Skeletal muscle satellite cell (primary cell): ENCODE measurements around the gene NLGN4X.

Source experiments
- H3K27me3 ChIP-seq: 2 replicates; pipeline ENCODE4 v1.7.0; 2013; ENCODE audit warnings: low read length; ENCODE audit not compliant: control insufficient read depth, insufficient read depth
- H3K36me3 ChIP-seq: 2 replicates; pipeline ENCODE4 v1.7.0; 2013; ENCODE audit warnings: mild to moderate bottlenecking, control low read depth, low read length; ENCODE audit not compliant: insufficient read depth
- H3K4me1 ChIP-seq: 2 replicates; pipeline ENCODE4 v1.7.0; 2013; ENCODE audit warnings: low read length; ENCODE audit not compliant: control insufficient read depth, insufficient read depth
- H3K4me2 ChIP-seq: 2 replicates; pipeline ENCODE4 v1.7.0; 2013; ENCODE audit warnings: mild to moderate bottlenecking, low read length
- H3K4me3 ChIP-seq: 2 replicates; pipeline ENCODE4 v1.7.0; 2013; ENCODE audit warnings: low read length
- H3K9ac ChIP-seq: 2 replicates; pipeline ENCODE4 v1.7.0; 2013; ENCODE audit warnings: mild to moderate bottlenecking, low read depth, low read length, moderate library complexity
- H3K9me3 ChIP-seq: replicated peaks from 2 replicates; pipeline ENCODE4 v1.7.0; 2013; ENCODE audit warnings: mild to moderate bottlenecking, control low read depth, low read length

The NLGN4X gene

DNA sequence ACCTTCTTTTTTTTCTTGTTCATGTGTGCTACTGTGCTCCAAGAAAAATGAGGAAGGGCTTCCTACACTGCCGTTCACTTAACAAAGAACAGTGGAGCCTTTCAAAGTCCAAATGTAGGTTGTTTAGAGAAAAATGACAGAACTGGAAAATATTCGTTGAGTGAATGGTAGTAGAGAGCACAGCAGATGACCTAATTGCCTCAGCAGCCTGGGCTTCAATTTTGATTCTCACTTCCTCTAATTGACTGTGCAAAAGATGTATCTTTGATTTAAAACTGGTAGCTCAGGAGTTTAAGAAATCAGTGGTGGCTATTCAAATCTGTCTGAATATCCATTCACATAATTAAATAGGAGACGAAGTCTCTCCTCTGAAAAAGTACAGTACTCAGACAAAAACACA lies 5.2 kb downstream of the NLGN4X start:
- Histone ChIP-seq H3K36me3 (no peaks in the 10 kb centered on the region), H3K4me3 (no peak overlapping the region), H3K27me3 (peaks cover 15% of the 10 kb centered on the region), H3K4me2 (no peak overlapping the region), H3K9me3 (no peaks in the 10 kb centered on the region), H3K4me1 (no peaks in the 10 kb centered on the region), H3K9ac (no peak overlapping the region)

- H3K9me3 ChIP-seq = no peaks in the 10 kb centered on the region
- H3K36me3 ChIP-seq = no peaks in the 10 kb centered on the region
- no peak overlapping the region for H3K4me3 ChIP-seq
- no peak overlapping the region for H3K9ac ChIP-seq
- H3K27me3 ChIP-seq = no peaks in the 10 kb centered on the region
- no peak overlapping the region for H3K4me2 ChIP-seq
- H3K4me1 ChIP-seq = no peaks in the 10 kb centered on the region
Observed at GRCh38 chrX:6210230-6210629, 18.4 kb downstream of the NLGN4X start.

DNA sequence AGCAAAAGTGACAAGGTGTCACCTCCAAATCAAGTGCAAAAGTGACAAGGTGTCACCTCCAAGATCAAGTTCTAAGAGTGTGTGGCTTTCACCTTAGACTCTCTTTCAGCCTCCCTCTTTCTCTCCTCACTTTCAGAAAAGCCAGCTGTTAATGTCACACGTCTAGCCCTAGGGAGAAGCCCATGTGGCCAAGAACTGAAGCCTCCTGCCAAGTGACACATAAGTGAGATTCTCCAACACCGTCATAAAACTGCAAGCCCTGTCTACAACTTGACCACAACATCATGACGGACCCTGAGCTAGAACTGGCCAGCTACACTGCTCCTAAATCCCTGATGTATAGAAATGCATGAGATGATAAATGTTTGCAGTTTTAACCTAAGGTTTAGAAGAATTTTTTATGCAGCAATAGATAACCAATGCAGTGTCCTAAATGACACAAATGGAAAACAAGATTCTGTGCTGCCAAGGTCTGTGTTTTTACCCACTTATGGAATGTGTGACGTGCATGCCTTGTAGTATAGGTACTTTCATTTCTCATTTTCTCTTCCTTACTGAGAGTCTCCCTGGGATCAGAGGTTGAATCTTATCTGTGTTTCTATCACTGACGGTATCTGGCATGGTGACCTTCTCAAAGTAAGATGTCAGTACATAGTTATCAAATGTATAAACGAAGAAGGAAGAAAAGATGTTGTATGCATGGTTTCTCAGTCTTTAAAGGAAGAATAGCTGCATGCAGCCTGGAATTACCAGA lies 25.0 kb downstream of the NLGN4X start:
- Histone ChIP-seq H3K9ac (no peak overlapping the region), H3K4me3 (no peak overlapping the region), H3K9me3 (no peaks in the 10 kb centered on the region), H3K27me3 (no peaks in the 10 kb centered on the region), H3K36me3 (no peaks in the 10 kb centered on the region), H3K4me2 (no peak overlapping the region), H3K4me1 (no peaks in the 10 kb centered on the region)

- Histone ChIP-seq H3K4me1 (no peaks in the 10 kb centered on the region), H3K4me2 (no peak overlapping the region), H3K9ac (no peak overlapping the region), H3K4me3 (no peak overlapping the region), H3K36me3 (no peaks in the 10 kb centered on the region), H3K9me3 (no peaks in the 10 kb centered on the region), H3K27me3 (no peaks in the 10 kb centered on the region)
Observed at GRCh38 chrX:6199486-6199885, 29.2 kb downstream of the NLGN4X start.

DNA sequence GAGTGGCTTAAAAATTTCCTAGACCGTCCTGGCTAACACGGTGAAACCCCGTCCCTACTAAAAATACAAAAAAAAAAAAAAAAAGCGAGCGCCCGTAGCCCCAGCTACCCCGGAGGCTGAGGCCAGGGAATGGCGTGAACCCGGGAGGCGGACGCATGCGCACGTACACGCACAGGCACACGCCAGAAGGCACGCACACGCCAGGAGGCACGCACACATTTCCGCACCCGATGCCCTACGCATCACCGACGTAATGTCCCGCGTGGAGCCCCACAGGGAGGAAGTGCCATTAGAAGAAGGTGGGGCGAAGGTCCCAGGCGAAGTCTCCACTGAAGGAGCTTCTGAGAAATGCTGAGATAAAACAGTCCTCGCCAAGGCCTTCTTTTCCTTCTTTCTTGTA lies 41.4 kb downstream of the NLGN4X start:
- H3K4me1 ChIP-seq = peaks cover 4% of the 10 kb centered on the region
- no peak overlapping the region for H3K9ac ChIP-seq
- no peak overlapping the region for H3K4me3 ChIP-seq
- H3K9me3 ChIP-seq = no peaks in the 10 kb centered on the region
- H3K27me3 ChIP-seq = no peaks in the 10 kb centered on the region
- no peaks in the 10 kb centered on the region for H3K36me3 ChIP-seq
- no peak overlapping the region for H3K4me2 ChIP-seq

DNA sequence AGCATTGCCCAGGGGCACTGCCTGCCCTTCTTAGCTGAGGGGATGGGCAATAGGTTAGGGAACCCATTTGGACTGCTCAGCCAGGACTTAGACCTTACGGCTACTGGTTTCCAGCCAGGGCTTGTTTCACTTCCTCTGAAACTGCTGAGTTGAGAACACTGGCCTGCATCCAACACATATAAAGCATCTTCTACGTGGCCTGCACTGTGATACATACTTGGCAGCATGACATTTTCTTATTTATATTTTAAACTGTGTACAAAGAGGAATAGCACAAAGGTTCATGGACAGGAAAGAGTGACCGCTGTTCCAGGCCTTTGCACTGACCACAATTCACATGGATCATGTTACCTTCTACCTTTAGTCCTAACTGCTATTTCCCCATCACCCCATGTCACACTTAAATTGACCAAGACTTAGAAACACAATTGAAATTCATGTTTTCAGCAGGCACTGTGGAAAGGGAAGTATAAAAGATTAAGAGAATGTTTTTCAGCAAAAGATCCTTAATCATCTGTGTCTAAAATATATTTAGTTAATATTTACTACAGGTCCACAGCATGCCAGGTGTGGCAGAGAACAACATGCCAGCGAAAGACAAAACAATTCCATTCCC lies 43.7 kb downstream of the NLGN4X start:
- no peaks in the 10 kb centered on the region for H3K9me3 ChIP-seq
- H3K36me3 ChIP-seq = no peaks in the 10 kb centered on the region
- no peak overlapping the region for H3K4me3 ChIP-seq
- no peaks in the 10 kb centered on the region for H3K27me3 ChIP-seq
- H3K4me1 ChIP-seq = peaks cover 4% of the 10 kb centered on the region
- no peak overlapping the region for H3K4me2 ChIP-seq
- H3K9ac ChIP-seq = no peak overlapping the region

GRCh38 chrX:6175914-6176313 lies 52.8 kb downstream of the NLGN4X start:
- Histone ChIP-seq H3K4me3 (no peak overlapping the region), H3K9ac (no peak overlapping the region), H3K4me2 (no peak overlapping the region), H3K36me3 (no peaks in the 10 kb centered on the region), H3K27me3 (no peaks in the 10 kb centered on the region), H3K9me3 (no peaks in the 10 kb centered on the region), H3K4me1 (no peaks in the 10 kb centered on the region)

DNA sequence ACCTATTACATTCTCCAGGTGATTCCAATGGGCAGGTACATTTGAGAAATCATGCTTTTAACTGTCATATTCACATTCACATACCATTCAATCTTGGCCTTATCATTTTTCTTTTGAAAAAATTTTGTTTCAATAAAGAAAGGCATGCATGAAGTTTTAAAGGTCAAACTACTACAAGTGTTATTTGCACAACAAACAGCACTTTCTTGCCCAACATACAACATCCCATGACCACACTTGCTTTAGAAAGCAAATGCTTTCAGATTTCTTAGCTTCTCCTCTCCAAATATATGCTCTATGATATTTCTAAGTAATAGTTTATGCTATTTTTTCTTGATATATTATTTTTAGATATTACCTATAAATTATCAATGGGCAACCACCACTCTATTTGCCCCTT lies 58.2 kb downstream of the NLGN4X start:
- Histone ChIP-seq H3K9ac (no peak overlapping the region), H3K9me3 (no peaks in the 10 kb centered on the region), H3K36me3 (no peaks in the 10 kb centered on the region), H3K27me3 (no peaks in the 10 kb centered on the region), H3K4me2 (no peak overlapping the region), H3K4me3 (no peak overlapping the region), H3K4me1 (no peaks in the 10 kb centered on the region)

DNA sequence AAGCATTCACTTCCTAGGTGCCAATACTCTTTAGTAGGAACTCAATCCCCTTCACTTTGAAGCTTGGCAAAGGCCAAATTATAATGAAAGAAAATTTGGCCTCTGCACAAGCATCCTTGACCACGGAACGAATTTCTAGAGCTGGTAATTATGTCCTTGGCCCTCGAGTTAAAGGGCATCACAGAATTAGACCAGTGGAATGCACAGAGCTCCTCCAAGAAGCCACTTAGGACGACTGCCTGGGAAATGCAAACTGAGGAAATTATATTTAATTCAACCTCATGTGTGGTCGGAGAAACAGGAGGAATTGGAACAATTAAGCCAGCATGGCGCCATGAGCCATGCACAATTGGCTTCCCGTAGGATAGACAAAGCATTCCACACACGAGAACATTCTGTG lies 59.3 kb downstream of the NLGN4X start:
- Histone ChIP-seq H3K27me3 (no peaks in the 10 kb centered on the region), H3K9ac (no peak overlapping the region), H3K9me3 (no peaks in the 10 kb centered on the region), H3K4me2 (no peak overlapping the region), H3K4me1 (no peaks in the 10 kb centered on the region), H3K4me3 (no peak overlapping the region), H3K36me3 (no peaks in the 10 kb centered on the region)

DNA sequence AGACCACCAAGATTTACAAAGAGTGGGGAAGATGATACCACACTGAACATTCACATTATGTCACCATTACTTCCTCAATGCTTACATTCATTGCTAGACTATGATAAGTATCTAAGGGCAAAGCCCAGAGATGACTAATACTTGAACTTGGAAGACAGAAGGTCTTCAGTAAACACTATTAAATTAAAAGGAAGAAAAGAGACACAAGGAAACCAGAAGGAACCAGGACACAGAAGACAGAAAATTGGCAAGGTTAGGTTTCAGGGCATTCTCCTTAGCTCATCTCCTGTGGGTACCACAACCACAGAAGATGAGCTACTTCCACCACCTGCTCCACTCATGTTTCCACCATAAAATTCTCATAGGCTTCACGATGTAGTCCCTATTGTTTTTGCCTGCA lies 64.9 kb downstream of the NLGN4X start:
- H3K36me3 ChIP-seq = no peaks in the 10 kb centered on the region
- H3K9ac ChIP-seq = no peak overlapping the region
- H3K4me3 ChIP-seq = no peak overlapping the region
- no peak overlapping the region for H3K4me2 ChIP-seq
- H3K4me1 ChIP-seq = peaks cover 4% of the 10 kb centered on the region
- no peaks in the 10 kb centered on the region for H3K9me3 ChIP-seq
- H3K27me3 ChIP-seq = no peaks in the 10 kb centered on the region

- Histone ChIP-seq H3K36me3 (no peaks in the 10 kb centered on the region), H3K9ac (no peak overlapping the region), H3K4me2 (no peak overlapping the region), H3K4me3 (no peak overlapping the region), H3K4me1 (peaks cover 4% of the 10 kb centered on the region), H3K9me3 (peaks cover 3% of the 10 kb centered on the region), H3K27me3 (no peaks in the 10 kb centered on the region)
Observed at GRCh38 chrX:6159468-6159867, 69.2 kb downstream of the NLGN4X start.

DNA sequence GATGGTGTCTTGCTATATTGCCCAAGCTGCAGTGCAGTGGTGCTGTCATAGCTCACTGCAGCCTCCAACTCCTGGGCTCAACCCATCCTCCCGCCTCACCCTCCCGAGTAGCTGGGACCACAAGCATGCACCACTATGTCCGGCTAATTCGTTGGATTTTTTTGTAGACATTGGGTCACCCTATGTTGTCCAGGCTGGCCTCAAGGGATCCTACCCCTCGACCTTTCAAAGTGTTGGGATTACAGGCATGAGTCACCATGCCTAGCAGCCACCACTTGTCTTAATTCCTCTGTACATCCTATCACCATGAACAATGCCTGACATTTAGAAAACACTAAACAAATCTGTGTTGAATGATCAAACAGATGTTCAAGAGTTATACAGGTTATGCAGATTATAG lies 76.7 kb downstream of the NLGN4X start:
- Histone ChIP-seq H3K4me3 (no peak overlapping the region), H3K4me1 (no peaks in the 10 kb centered on the region), H3K9me3 (no peaks in the 10 kb centered on the region), H3K36me3 (no peaks in the 10 kb centered on the region), H3K4me2 (no peak overlapping the region), H3K9ac (no peak overlapping the region), H3K27me3 (no peaks in the 10 kb centered on the region)
